ENCODE data around the gene MKLN1.

Gene MKLN1

GRCh38 chr7:131480384-131481315, 153.0 kb downstream of the MKLN1 start:
- in situ Hi-C loops (cut with HindIII; ENCODE audit: low sequenced_read_pairs): no loop called here
- no peak overlapping the region for H3K4me3 ChIP-seq (ENCODE audit: low read depth, low read length)
- DNase-seq (ENCODE audit: low read depth, low spot score): peak; percentile 44
- no peak for TF ChIP-seq CTCF (IDR thresholded peaks at IDR 0.05; ENCODE audit: low read depth, low read length)

GRCh38 chr7:131482800-131483199, 155.1 kb downstream of the MKLN1 start:
- DNase-seq (ENCODE audit: low read depth, low spot score): no peak
- no peak for TF ChIP-seq CTCF (IDR thresholded peaks at IDR 0.05; ENCODE audit: low read depth, low read length)
- in situ Hi-C loops (cut with HindIII; ENCODE audit: low sequenced_read_pairs): no loop called here
- no peak overlapping the region for H3K4me3 ChIP-seq (ENCODE audit: low read depth, low read length)

- H3K4me3 ChIP-seq (ENCODE audit: low read depth, low read length): no peak overlapping the region
- in situ Hi-C loops (cut with HindIII; ENCODE audit: low sequenced_read_pairs): no loop called here
- TF ChIP-seq CTCF (IDR thresholded peaks at IDR 0.05; ENCODE audit: low read depth, low read length): no peak
- no peak for DNase-seq (ENCODE audit: low read depth, low spot score)
These were observed 155.9 kb downstream of the MKLN1 start for GRCh38 chr7:131483586-131483985.

DNA sequence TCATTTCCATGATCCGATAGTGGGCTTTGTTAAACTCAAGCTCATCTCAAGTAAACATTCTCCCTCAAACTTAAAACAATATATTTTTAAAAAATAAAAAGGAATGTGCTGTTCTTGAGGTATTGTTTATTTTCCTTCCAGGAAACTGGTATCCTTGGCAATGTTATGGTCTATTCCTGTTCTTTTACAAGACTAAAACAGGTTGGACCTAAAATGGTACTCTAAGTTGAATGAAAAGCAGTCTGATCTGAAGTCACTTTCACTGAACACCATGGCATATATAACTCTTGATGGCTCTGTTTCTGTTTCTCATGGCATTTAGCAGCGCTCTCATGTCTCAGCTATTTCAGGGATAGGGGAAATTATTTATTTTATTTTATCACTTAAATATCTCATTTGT, 158.7 kb downstream of the MKLN1 start:
- H3K4me3 ChIP-seq (ENCODE audit: low read depth, low read length): no peak overlapping the region
- DNase-seq (ENCODE audit: low read depth, low spot score): no peak
- no peak for TF ChIP-seq CTCF (IDR thresholded peaks at IDR 0.05; ENCODE audit: low read depth, low read length)
- in situ Hi-C loops (cut with HindIII; ENCODE audit: low sequenced_read_pairs): no loop called here

GRCh38 chr7:131487217-131487616, 159.5 kb downstream of the MKLN1 start:
- no peak for DNase-seq (ENCODE audit: low read depth, low spot score)
- no peak for TF ChIP-seq CTCF (IDR thresholded peaks at IDR 0.05; ENCODE audit: low read depth, low read length)
- no peak overlapping the region for H3K4me3 ChIP-seq (ENCODE audit: low read depth, low read length)
- in situ Hi-C loops (cut with HindIII; ENCODE audit: low sequenced_read_pairs): no loop called here

GRCh38 chr7:131488361-131488760, 160.7 kb downstream of the MKLN1 start:
- in situ Hi-C loops (cut with HindIII; ENCODE audit: low sequenced_read_pairs): no loop called here
- no peak for DNase-seq (ENCODE audit: low read depth, low spot score)
- TF ChIP-seq CTCF (IDR thresholded peaks at IDR 0.05; ENCODE audit: low read depth, low read length): peak; percentile 23
- H3K4me3 ChIP-seq (ENCODE audit: low read depth, low read length): no peak overlapping the region
